Fibroblast of peridontal ligament (primary cell): ENCODE data around the gene RCBTB1.
"Not testable (repeated sequence)": the region's sequence is repeated elsewhere in the genome, so short reads cannot be mapped to it uniquely, and the experiment has no call there.

ENCODE experiments used
- DNase-seq: peaks from one replicate; pipeline ENCODE4 v3.0.0-alpha.2; 2010; ENCODE audit errors: extremely low read depth

Gene RCBTB1

GRCh38 chr13:49516467-49516866 lies 68.9 kb downstream of the RCBTB1 start:
- DNase-seq, result no peak

- no peak for DNase-seq
These were observed 72.8 kb downstream of the RCBTB1 start for GRCh38 chr13:49512578-49512977.

DNA sequence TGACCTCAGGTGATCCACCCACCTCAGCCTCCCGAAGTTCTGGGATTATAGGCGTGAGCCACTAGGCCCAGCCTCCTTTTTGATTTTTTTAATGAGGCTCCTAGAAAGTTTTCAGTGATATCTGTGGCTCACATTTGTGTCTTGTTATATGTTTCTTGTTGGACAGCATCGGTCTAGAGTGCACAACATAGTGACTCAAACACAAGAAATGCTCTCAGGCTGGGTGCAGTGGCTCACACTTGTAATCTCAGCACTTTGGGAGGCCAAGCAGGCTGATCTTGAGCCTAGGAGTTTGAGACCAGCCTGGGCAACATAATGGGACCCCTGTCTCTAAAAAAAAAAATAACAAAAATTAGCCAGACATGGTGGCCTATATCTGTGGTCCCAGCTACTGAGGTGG lies 81.4 kb downstream of the RCBTB1 start:
- peak; percentile 20 for DNase-seq

DNA sequence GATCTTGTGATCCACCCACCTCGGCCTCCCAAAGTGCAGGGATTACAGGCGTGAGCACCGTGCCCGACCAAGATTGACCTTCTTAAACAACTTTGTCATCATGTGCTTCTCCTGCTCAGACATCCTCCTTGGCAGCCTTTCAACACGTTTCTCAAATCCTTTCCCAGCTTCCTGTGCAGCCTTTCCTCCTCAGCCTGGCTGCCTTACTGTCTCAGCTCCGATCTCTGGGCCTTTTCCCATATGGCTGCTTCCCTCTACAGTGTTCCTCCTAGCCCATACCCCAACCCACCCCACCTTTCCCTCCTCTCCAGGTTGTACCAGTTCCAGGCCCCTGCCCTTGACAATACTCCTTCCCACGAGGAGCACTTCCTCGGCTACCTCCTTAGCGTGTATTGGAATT lies 82.4 kb downstream of the RCBTB1 start:
- peak; percentile 40 for DNase-seq

DNA sequence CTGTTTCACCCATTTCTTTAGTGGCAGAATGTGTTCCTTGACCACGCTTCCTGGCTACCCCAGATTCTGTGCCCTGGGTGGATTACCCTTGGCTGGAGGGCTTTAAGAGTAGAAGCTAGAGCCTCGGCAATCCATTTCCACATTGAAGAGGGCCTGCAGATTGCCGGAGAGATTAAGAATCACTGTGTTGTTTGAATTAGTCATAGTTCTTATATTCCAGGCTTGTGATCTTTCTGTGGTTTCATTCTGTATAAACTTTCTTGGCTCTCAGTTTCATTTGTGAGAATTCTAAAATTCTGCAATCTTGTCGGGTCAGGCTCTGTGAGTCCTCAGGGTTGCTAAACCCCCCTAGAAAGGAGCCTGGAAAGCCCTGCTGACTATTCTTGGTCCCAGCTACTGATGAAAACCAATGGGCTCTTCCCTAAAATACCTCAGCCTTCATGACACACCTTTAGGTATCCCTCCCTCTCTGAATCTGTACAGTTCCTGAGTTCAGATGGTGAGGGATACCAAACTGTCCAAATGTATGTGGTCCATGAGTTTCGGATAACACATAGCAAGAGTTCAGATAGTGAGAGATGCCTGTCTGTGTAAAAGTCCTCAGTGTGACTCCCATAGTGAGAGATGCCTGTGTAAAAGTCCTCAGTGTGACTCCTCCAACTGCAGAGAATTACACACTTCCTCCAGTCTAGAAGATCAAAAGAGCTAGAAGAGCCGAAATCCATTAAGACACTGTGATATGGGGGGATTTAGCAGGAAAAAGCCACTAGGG lies 85.3 kb downstream of the RCBTB1 start:
- DNase-seq, result peak; percentile 92

- DNase-seq, result no peak
These were observed 87.2 kb downstream of the RCBTB1 start for GRCh38 chr13:49498206-49498605.

DNA sequence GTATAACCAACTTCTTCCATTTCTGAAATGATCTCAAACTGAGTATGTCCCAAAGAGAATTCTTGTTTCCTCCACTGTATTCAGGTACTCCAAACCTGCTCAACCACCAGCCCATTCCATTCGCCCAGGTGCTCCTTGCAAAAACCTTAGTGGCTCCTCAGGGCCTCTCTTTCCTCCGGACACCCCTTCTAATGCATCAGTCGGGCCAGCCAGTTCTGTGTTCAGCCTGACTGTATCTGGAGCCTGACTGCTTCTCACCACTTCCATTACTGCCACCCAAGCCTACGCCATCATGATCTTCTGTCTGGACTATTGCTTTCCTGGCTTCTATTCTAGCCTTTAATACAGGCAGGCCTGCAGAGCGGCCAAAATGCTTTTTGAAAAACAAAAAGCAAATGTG lies 88.1 kb downstream of the RCBTB1 start:
- DNase-seq, result no peak

DNA sequence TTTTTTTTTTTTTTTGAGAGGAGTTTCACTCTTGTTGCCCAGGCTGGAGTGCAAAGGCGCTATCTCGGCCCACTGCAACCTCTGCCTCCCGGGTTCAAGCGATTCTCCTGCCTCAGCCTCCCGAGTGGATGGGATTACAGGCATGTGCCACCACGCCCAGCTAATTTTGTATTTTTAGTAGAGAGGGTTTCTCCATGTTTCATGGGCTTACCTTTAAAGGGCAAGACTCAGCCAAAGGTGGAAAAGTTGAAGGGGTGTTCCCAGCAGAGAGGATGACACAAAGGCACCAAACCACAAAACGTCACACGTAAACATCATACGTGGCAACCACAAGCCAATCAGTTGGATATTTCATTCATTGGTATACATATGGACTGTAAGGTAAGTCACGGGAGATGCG lies 88.5 kb downstream of the RCBTB1 start:
- not testable (repeated sequence) for DNase-seq

DNA sequence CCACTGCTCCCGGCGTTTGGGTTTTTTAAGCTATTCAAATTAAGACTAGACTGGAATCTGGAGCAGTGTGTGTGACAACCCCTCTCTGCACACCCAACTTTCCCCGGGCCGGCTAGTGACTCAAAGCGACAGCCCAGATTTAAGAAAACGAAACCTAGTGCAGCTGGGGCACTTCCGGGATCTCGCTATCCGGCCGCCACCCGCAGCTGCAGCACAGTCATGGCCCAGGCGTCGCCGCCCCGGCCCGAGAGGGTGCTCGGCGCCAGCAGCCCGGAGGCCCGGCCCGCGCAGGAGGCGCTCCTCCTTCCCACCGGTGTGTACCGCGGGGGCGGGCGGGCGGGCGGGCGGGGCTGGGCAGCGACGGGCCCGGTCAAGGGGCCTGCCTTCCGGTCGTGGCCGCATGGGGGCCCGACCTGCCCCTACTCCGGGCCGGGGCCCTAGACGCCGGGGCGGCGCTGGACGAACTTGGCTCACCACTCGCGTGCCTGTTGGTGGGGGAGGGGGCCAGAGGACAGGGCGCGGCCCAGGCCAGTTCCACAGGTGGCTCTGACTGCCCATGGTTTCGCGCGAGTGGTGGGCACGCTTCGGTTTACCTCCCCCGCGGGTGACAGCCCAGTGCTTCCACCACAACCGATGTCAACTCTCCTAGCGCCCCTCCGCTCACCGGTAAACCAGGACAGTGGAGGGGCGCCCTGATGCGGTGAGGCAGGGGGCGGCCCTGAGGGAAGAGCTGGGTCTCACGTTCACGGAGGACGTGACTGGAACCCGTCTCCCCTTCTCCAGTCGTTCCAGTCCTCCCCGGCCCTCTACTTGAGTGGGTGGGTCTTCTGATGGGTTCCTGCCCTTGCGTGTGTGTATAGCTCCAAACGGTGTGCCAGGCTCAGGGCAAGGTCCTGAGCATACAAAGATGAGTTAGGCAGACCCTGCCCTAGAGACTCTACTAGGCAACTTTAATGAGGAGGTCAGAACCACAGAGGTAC lies 89.3 kb downstream of the RCBTB1 start, which contains the start of gene PHF11:
PHF11 (plus strand) TSS at position 171 of the 980 bp plus-strand sequence; CDS start at position 220, 49 bp downstream.
- peak; percentile 66 for DNase-seq

DNA sequence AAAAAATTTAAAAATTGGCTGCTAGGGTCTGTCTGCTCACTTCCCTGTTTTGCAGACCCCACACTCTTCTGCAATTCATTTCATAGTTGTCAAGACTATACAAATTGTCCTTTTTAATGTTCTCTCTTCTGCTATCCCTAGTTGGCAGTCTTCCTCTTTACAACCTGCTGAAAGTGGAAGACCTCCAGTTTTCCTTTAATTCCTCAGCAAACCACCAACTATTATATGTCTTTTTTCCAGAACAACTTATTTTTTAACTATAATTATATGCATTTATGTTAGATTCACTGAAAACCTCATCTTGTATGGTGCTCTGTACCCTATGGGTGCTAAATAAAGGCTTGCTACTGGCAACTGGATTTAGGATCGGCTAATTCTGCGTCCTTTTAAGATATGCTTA lies 90.7 kb downstream of the RCBTB1 start:
- no peak for DNase-seq

DNA sequence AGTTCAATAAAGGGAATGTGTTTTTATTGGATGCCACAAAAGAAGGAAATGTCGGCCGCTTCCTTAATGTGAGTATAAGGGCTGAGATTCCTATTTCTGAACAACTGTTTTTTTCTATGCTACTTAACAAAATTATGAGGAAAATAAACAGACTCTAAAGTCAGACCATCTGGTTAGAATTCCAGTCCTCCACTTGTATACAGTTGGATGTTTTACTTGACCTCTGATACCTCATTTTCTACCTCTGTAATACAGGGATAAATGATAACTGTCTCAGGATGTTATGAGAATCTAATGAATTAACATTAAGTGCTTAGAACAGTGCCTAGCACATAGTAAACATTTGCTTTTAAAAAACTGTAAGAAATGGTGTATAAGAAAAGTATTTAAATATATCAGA lies 96.8 kb downstream of the RCBTB1 start:
- DNase-seq, result no peak
